Measurements from ENCODE around the gene MAS1. TPM values are rescaled to one million over a fixed set of nuclear protein-coding genes. Genes with fewer than 3 reads are reported as not detected.
"Not testable (repeated sequence)": the region's sequence is repeated elsewhere in the genome, so short reads cannot be mapped to it uniquely, and the experiment has no call there.

MAS1 gene
- total RNA-seq (ENCODE audit: unreplicated experiment): not detected
- long read RNA-seq: 0 reads

DNA sequence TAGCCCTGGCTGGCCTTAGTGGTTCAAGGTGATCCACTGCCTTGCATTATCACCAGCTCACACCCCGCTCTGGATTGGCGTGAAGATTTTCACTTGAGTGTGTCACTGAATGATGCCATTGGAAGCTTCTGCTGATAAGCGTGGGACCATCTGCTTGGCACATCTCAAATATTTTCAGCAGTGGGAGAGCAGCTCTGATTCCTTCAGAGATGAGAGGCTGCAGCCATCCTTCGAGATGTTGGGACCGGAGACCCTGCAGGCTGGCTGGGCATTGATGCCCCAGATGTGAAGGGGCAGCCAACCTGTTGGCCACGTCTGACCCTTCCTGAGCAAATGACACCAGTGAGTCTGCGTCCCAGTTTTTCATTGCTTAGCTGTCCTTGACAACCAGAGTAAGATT, at the start of gene MAS1:
TSS of gene MAS1 (plus strand) at position 197 of the 400 bp plus-strand sequence. CDS start 15,968 bp downstream, outside the sequence.
- Mint-ChIP-seq H3K4me3 (ENCODE audit: unreplicated experiment) (peak within 1 kb of the TSS; percentile 14), H3K4me1 (ENCODE audit: low read depth, unreplicated experiment) (peaks cover 15% of the 10 kb centered on the region), H3K36me3 (ENCODE audit: unreplicated experiment) (no peaks in the 10 kb centered on the region), H3K9me3 (ENCODE audit: unreplicated experiment) (peaks cover 3% of the 10 kb centered on the region), H3K27ac (ENCODE audit: unreplicated experiment) (no peak within 1 kb of the TSS), H3K27me3 (ENCODE audit: unreplicated experiment) (peaks cover 4% of the 10 kb centered on the region)
- no peak for DNase-seq
- TF ChIP-seq, protein P1, sequence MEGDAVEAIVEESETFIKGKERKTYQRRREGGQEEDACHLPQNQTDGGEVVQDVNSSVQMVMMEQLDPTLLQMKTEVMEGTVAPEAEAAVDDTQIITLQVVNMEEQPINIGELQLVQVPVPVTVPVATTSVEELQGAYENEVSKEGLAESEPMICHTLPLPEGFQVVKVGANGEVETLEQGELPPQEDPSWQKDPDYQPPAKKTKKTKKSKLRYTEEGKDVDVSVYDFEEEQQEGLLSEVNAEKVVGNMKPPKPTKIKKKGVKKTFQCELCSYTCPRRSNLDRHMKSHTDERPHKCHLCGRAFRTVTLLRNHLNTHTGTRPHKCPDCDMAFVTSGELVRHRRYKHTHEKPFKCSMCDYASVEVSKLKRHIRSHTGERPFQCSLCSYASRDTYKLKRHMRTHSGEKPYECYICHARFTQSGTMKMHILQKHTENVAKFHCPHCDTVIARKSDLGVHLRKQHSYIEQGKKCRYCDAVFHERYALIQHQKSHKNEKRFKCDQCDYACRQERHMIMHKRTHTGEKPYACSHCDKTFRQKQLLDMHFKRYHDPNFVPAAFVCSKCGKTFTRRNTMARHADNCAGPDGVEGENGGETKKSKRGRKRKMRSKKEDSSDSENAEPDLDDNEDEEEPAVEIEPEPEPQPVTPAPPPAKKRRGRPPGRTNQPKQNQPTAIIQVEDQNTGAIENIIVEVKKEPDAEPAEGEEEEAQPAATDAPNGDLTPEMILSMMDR (IDR thresholded peaks at IDR 0.05; ENCODE audit: partially characterized antibody, unreplicated experiment): no peak

DNA sequence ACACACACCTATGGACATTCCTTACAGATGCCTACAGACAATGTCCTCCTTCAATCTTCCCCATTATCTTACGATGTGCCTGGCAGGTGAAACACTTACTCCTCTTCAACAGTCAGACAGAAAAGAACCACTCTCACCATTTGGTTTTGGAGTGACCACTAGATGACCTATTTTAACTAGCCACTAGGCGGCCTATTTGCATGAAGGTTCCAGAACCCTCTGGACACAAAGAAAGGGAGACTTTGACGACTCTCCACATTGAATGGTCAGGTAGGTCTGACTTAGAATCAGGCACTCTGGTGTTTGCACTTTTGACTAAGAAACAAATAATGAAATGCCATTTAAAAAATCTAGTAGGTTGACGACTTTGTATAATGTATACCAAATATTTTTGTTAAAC, 48.8 kb upstream of the MAS1 start:
- Mint-ChIP-seq H3K4me1 (ENCODE audit: low read depth, unreplicated experiment) (no peaks in the 10 kb centered on the region), H3K27me3 (ENCODE audit: unreplicated experiment) (no peaks in the 10 kb centered on the region), H3K36me3 (ENCODE audit: unreplicated experiment) (no peaks in the 10 kb centered on the region), H3K4me3 (ENCODE audit: unreplicated experiment) (no peak overlapping the region), H3K9me3 (ENCODE audit: unreplicated experiment) (no peaks in the 10 kb centered on the region), H3K27ac (ENCODE audit: unreplicated experiment) (no peak overlapping the region)
- no peak for DNase-seq
- TF ChIP-seq, protein P1 (IDR thresholded peaks at IDR 0.05; ENCODE audit: partially characterized antibody, unreplicated experiment): peak; percentile 45

GRCh38 chr6:159844737-159845645, 45.8 kb upstream of the MAS1 start:
- H3K27ac Mint-ChIP-seq (ENCODE audit: unreplicated experiment): no peak overlapping the region
- no peaks in the 10 kb centered on the region for H3K4me1 Mint-ChIP-seq (ENCODE audit: low read depth, unreplicated experiment)
- H3K36me3 Mint-ChIP-seq (ENCODE audit: unreplicated experiment): peaks cover 9% of the 10 kb centered on the region
- peaks cover 2% of the 10 kb centered on the region for H3K9me3 Mint-ChIP-seq (ENCODE audit: unreplicated experiment)
- no peaks in the 10 kb centered on the region for H3K27me3 Mint-ChIP-seq (ENCODE audit: unreplicated experiment)
- TF ChIP-seq, protein P1 (IDR thresholded peaks at IDR 0.05; ENCODE audit: partially characterized antibody, unreplicated experiment): no peak
- H3K4me3 Mint-ChIP-seq (ENCODE audit: unreplicated experiment): no peak overlapping the region
- no peak for DNase-seq

GRCh38 chr6:159848552-159848951, 42.2 kb upstream of the MAS1 start:
- not testable (repeated sequence) for H3K27me3 Mint-ChIP-seq (ENCODE audit: unreplicated experiment); DNase-seq; H3K4me3 Mint-ChIP-seq (ENCODE audit: unreplicated experiment); H3K4me1 Mint-ChIP-seq (ENCODE audit: low read depth, unreplicated experiment); H3K27ac Mint-ChIP-seq (ENCODE audit: unreplicated experiment); H3K9me3 Mint-ChIP-seq (ENCODE audit: unreplicated experiment)
- H3K36me3 Mint-ChIP-seq (ENCODE audit: unreplicated experiment): peaks cover 12% of the 10 kb centered on the region

- H3K9me3 Mint-ChIP-seq (ENCODE audit: unreplicated experiment); H3K27me3 Mint-ChIP-seq (ENCODE audit: unreplicated experiment); H3K4me1 Mint-ChIP-seq (ENCODE audit: low read depth, unreplicated experiment); H3K27ac Mint-ChIP-seq (ENCODE audit: unreplicated experiment); H3K4me3 Mint-ChIP-seq (ENCODE audit: unreplicated experiment); DNase-seq: not testable (repeated sequence)
- peaks cover 12% of the 10 kb centered on the region for H3K36me3 Mint-ChIP-seq (ENCODE audit: unreplicated experiment)
Observed at GRCh38 chr6:159849851-159850250, 40.9 kb upstream of the MAS1 start.

GRCh38 chr6:159852877-159853276, 37.9 kb upstream of the MAS1 start:
- Mint-ChIP-seq H3K4me1 (ENCODE audit: low read depth, unreplicated experiment) (no peaks in the 10 kb centered on the region), H3K27ac (ENCODE audit: unreplicated experiment) (no peak overlapping the region), H3K9me3 (ENCODE audit: unreplicated experiment) (peaks cover 8% of the 10 kb centered on the region), H3K36me3 (ENCODE audit: unreplicated experiment) (peaks cover 9% of the 10 kb centered on the region), H3K4me3 (ENCODE audit: unreplicated experiment) (no peak overlapping the region), H3K27me3 (ENCODE audit: unreplicated experiment) (no peaks in the 10 kb centered on the region)
- TF ChIP-seq, protein P1 (IDR thresholded peaks at IDR 0.05; ENCODE audit: partially characterized antibody, unreplicated experiment): no peak
- DNase-seq: no peak

Measured in glutamatergic neuron (in vitro differentiated cells).